Mesothelial cell of epicardium (in vitro differentiated cells): ENCODE data around the gene TP53TG5. TPM values are rescaled to one million over a fixed set of nuclear protein-coding genes. Genes with fewer than 3 reads are reported as not detected.

Source experiments
- DNase-seq, 2 experiments: peaks; one replicate each; pipeline ENCODE4 v3.0.0; 2021; ENCODE audit warnings: low spot score in 2 of 2; ENCODE audit not compliant: unreplicated experiment in 2 of 2
- H3K27ac Mint-ChIP-seq: 2 replicates; pipeline ENCODE4 v1.8.0; 2021; ENCODE audit warnings: mixed read lengths
- H3K27me3 Mint-ChIP-seq: 2 replicates; pipeline ENCODE4 v1.8.0; 2021; ENCODE audit warnings: low read depth, mixed read lengths
- H3K36me3 Mint-ChIP-seq: 2 replicates; pipeline ENCODE4 v1.8.0; 2021; ENCODE audit warnings: mixed read lengths
- H3K4me1 Mint-ChIP-seq: 2 replicates; pipeline ENCODE4 v1.8.0; 2021; ENCODE audit warnings: mixed read lengths
- H3K4me3 Mint-ChIP-seq: 2 replicates; pipeline ENCODE4 v1.8.0; 2021; ENCODE audit warnings: mild to moderate bottlenecking, moderate library complexity, mixed read lengths
- H3K9me3 Mint-ChIP-seq: 2 replicates; pipeline ENCODE4 v1.8.0; 2021; ENCODE audit warnings: mixed read lengths
- CTCF ChIP-seq: fragments of 200-600 bp; sonication (generic); IDR thresholded peaks from one replicate; pipeline ENCODE4 v1.5.0; 2021; ENCODE audit warnings: antibody characterized with exemption; ENCODE audit not compliant: unreplicated experiment
- total RNA-seq: library from RNA; stranded (reverse); gene quantifications from 3 replicates; pipeline ENCODE4 v1.2.1, GENCODE V29; 2021

The TP53TG5 gene
- total RNA-seq, 1 donor from 2014 or later, result not detected

- no peaks in the 10 kb centered on the region for H3K36me3 Mint-ChIP-seq
- no peaks in the 10 kb centered on the region for H3K9me3 Mint-ChIP-seq
- H3K4me1 Mint-ChIP-seq, result peaks cover 46% of the 10 kb centered on the region
- DNase-seq, result peak; percentile 60 to 72
- H3K27me3 Mint-ChIP-seq, result no peaks in the 10 kb centered on the region
- TF ChIP-seq CTCF, result no peak
- peak within 1 kb of the TSS; percentile 89 for H3K27ac Mint-ChIP-seq
- H3K4me3 Mint-ChIP-seq, result peak within 1 kb of the TSS; percentile 83
Observed at GRCh38 chr20:45347936-45348778, 30.0 kb downstream of the TP53TG5 start, which contains the start of gene SDC4. Gene SDC4, minus strand, starts transcription at chr20:45348424. Its CDS starts 40 bp downstream, at chr20:45348384.

GRCh38 chr20:45347297-45347935 lies 30.7 kb downstream of the TP53TG5 start:
- Mint-ChIP-seq H3K27ac (peak overlapping the region; percentile 89), H3K27me3 (no peaks in the 10 kb centered on the region), H3K4me3 (peak overlapping the region; percentile 83), H3K36me3 (no peaks in the 10 kb centered on the region), H3K9me3 (no peaks in the 10 kb centered on the region), H3K4me1 (peaks cover 53% of the 10 kb centered on the region)
- TF ChIP-seq CTCF, result no peak
- DNase-seq, result no peak

GRCh38 chr20:45346851-45347250 lies 31.3 kb downstream of the TP53TG5 start:
- no peaks in the 10 kb centered on the region for H3K36me3 Mint-ChIP-seq
- H3K9me3 Mint-ChIP-seq, result no peaks in the 10 kb centered on the region
- no peaks in the 10 kb centered on the region for H3K27me3 Mint-ChIP-seq
- peaks cover 59% of the 10 kb centered on the region for H3K4me1 Mint-ChIP-seq
- H3K4me3 Mint-ChIP-seq, result peak overlapping the region; percentile 83
- H3K27ac Mint-ChIP-seq, result peak overlapping the region; percentile 89
- no peak for TF ChIP-seq CTCF
- no peak for DNase-seq

DNA sequence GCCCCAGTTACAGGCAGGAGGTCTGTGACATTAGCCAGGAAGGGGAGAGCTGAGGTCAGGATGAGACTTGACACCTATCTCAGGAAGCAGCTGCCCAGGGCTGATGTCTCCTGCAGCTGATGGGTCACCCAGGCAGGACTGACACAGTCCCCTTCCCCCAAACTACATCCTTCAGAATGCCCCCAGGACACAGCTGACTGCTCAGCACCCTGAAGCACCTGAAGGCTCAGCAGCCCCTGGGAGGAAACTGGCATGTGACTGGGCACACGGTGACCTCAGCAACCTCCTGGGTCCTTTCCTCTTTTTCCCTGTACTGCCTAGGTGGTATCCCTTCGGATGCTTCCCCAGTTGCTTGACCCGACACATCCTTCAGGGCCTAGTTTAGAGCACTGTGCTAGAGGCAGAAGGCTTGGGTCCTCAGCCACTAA lies 31.8 kb downstream of the TP53TG5 start:
- H3K4me3 Mint-ChIP-seq, result peak overlapping the region; percentile 83
- peak overlapping the region; percentile 89 for H3K27ac Mint-ChIP-seq
- no peak for TF ChIP-seq CTCF
- H3K4me1 Mint-ChIP-seq, result peaks cover 65% of the 10 kb centered on the region
- no peaks in the 10 kb centered on the region for H3K27me3 Mint-ChIP-seq
- H3K9me3 Mint-ChIP-seq, result no peaks in the 10 kb centered on the region
- no peaks in the 10 kb centered on the region for H3K36me3 Mint-ChIP-seq
- no peak for DNase-seq

DNA sequence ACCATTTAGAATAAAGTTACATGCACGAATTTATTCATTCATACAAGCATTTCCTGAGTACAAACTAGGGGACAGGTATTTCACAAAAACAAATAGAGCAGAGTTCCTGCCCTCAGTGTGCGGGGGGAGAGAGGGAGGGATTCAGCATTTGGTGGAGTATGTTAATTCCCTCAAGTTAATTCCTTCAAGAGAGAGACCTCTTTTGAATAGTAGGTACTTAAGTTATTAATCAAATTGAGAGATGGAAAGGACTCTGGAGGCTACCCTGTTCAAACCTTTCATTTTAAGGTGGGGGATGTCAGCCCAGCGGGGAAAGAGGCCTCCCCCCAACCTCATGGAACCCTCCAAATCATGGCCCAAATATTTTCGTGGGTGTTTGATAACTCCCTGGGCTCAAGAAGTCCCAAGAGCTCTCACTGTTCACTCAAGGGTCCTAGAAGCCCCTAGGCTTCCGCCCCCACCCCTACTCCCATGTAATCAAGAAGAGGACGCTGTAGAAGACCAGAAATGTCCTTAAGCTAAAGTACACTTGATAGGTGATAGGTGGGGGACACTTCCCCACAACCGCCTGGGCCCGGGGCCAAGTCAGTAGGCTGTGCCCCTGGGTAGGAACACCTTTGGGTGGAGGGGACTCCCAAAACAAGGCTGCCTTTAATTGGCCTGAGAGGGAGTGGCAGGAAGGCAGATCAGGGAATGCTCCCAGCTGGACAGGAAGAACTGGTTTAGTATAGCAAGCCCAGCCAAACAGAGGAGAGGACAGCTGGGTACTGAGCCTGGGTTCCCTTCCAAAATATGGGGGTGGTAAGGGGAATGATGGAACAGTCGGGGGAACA lies 32.8 kb downstream of the TP53TG5 start:
- no peak for DNase-seq
- Mint-ChIP-seq H3K36me3 (peaks cover under 1% of the 10 kb centered on the region), H3K4me1 (peaks cover 74% of the 10 kb centered on the region), H3K4me3 (peak overlapping the region; percentile 43), H3K27me3 (no peaks in the 10 kb centered on the region), H3K27ac (peak overlapping the region; percentile 69), H3K9me3 (no peaks in the 10 kb centered on the region)
- TF ChIP-seq CTCF, result no peak
